IMR-90 (cell line): ENCODE measurements around the gene RAPGEF5.

Experiments
- CHD1 ChIP-seq: IDR thresholded peaks from 2 replicates; pipeline ENCODE4 v1.6.1; 2012; ENCODE audit warnings: low read depth, low read length, improper control_type of control experiment
- CTCF ChIP-seq: conservative IDR thresholded peaks from 2 replicates; pipeline ENCODE4 v1.5.1; 2012; ENCODE audit warnings: mild to moderate bottlenecking, low read depth, low read length, improper control_type of control experiment
- ELK1 ChIP-seq: fragments of 150-350 bp; IDR thresholded peaks from 2 replicates; pipeline ENCODE4 v1.6.1; 2016; ENCODE audit warnings: low read depth, mild to moderate bottlenecking, low read length, moderate library complexity, borderline replicate concordance
- FOS ChIP-seq: fragments of 150-350 bp; IDR thresholded peaks from 2 replicates; pipeline ENCODE4 v1.6.1; 2016; ENCODE audit warnings: low read depth, low read length
- MAFK ChIP-seq: IDR thresholded peaks from 2 replicates; pipeline ENCODE4 v1.6.1; 2012; ENCODE audit warnings: low read depth, low read length, improper control_type of control experiment
- MXI1 ChIP-seq: IDR thresholded peaks from 2 replicates; pipeline ENCODE4 v1.6.1; 2012; ENCODE audit warnings: low read depth, mild to moderate bottlenecking, low read length, moderate library complexity, borderline replicate concordance
- NFE2L2 ChIP-seq: fragments of 150-350 bp; IDR thresholded peaks from 2 replicates; pipeline ENCODE4 v1.6.1; 2016; ENCODE audit warnings: low read depth, mild to moderate bottlenecking, low read length
- POLR2A ChIP-seq: IDR thresholded peaks from 2 replicates; pipeline ENCODE4 v1.6.1; 2012; ENCODE audit warnings: mild to moderate bottlenecking, low read depth, low read length
- RCOR1 ChIP-seq: IDR thresholded peaks from 2 replicates; pipeline ENCODE4 v1.6.1; 2012; ENCODE audit warnings: mild to moderate bottlenecking, low read length, improper control_type of control experiment; ENCODE audit not compliant: insufficient replicate concordance
- SMC3 ChIP-seq: fragments of 150-350 bp; IDR thresholded peaks from 2 replicates; pipeline ENCODE4 v1.6.1; 2016; ENCODE audit warnings: low read depth, mild to moderate bottlenecking, antibody characterized with exemption, low read length, moderate library complexity

- TF ChIP-seq CTCF, result no peak
- no peak for TF ChIP-seq SMC3
- TF ChIP-seq FOS, result no peak
- no peak for TF ChIP-seq RCOR1
- TF ChIP-seq MXI1, result no peak
- TF ChIP-seq POLR2A, result no peak
- TF ChIP-seq MAFK, result no peak
- TF ChIP-seq NFE2L2, result no peak
- TF ChIP-seq CHD1, result no peak
- TF ChIP-seq ELK1, result no peak
Observed at GRCh38 chr7:22318376-22318775, 38.6 kb downstream of the RAPGEF5 start.
